H1 (cell line): ENCODE measurements around the gene DCLK1. TPM values are rescaled to one million over a fixed set of nuclear protein-coding genes. Genes with fewer than 3 reads are reported as not detected.

Experiments
- CTCF ChIA-PET: fragments of 300-600 bp; sonication (Branson Sonifier 250); formaldehyde crosslinking; loops from one replicate; lab custom pipeline; 2021; ENCODE audit not compliant: partially characterized antibody; lab: Charles Lee
- POLR2A ChIA-PET: fragments of 300-600 bp; sonication (Branson Sonifier 250); formaldehyde crosslinking; loops from one replicate; lab custom pipeline; 2021; ENCODE audit warnings: inconsistent platforms; ENCODE audit not compliant: partially characterized antibody; lab: Charles Lee
- DNase-seq, 2 experiments: peaks; one replicate each; pipeline versions ENCODE4 v3.0.0 to v3.0.0-alpha.2; 2010 to 2022; ENCODE audit warnings: low spot score in 2 of 2, low read depth in 1 of 2, mixed read lengths in 1 of 2
- FAIRE-seq: peaks from 2 replicates; lab custom pipeline; 2011; peaks lifted over from hg19 to GRCh38; lab: Jason Lieb, UNC
- H2AFZ ChIP-seq: 2 replicates; pipeline ENCODE4 v1.8.1; 2012; ENCODE audit warnings: low read length, inconsistent platforms
- H2AK5ac ChIP-seq: 2 replicates; pipeline ENCODE4 v1.6.1; 2013; ENCODE audit warnings: low read depth, low read length
- H2BK120ac ChIP-seq: replicated peaks from 2 replicates; pipeline ENCODE3; 2013; ENCODE audit warnings: low read depth, low read length, inconsistent platforms
- H2BK12ac ChIP-seq: 2 replicates; pipeline ENCODE4 v1.6.1; 2013; ENCODE audit warnings: low read depth, low read length
- H2BK15ac ChIP-seq: 2 replicates; pipeline ENCODE4 v1.6.1; 2013; ENCODE audit warnings: low read length
- H2BK20ac ChIP-seq: 2 replicates; pipeline ENCODE4 v1.6.1; 2013; ENCODE audit warnings: low read length
- H2BK5ac ChIP-seq: 2 replicates; pipeline ENCODE4 v1.6.1; 2013; ENCODE audit warnings: low read depth, low read length
- H3K14ac ChIP-seq: 2 replicates; pipeline ENCODE4 v1.6.1; 2013; ENCODE audit warnings: inconsistent platforms; ENCODE audit not compliant: insufficient read length
- H3K18ac ChIP-seq: 2 replicates; pipeline ENCODE4 v1.6.1; 2013; ENCODE audit warnings: low read length; ENCODE audit errors: extremely low read depth
- H3K23ac ChIP-seq: 2 replicates; pipeline ENCODE4 v1.6.1; 2013; ENCODE audit warnings: inconsistent platforms; ENCODE audit not compliant: insufficient read length
- H3K23me2 ChIP-seq: 2 replicates; pipeline ENCODE4 v1.6.1; 2013; ENCODE audit warnings: low read depth, low read length
- H3K27ac ChIP-seq: 2 replicates; pipeline ENCODE4 v1.6.1; 2011; ENCODE audit warnings: low read depth, low read length, inconsistent platforms
- H3K27me3 ChIP-seq, 4 experiments: replicated peaks in 1 of 4; 1 replicate in 1 of 4; 2 replicates in 3 of 4; pipeline versions ENCODE4 v1.6.1 to v1.8.1; 2011 to 2013; ENCODE audit warnings: low read length in 3 of 4, mild to moderate bottlenecking in 3 of 4, inconsistent platforms in 2 of 4, mixed read lengths in 2 of 4, moderate library complexity in 1 of 4; ENCODE audit not compliant: control insufficient read depth in 3 of 4, insufficient read depth in 3 of 4; ENCODE audit errors: extremely low read depth in 1 of 4
- H3K36me3 ChIP-seq, 4 experiments: 2 replicates each; pipeline versions ENCODE4 v1.6.1 to v1.8.1; 2011 to 2013; ENCODE audit warnings: mild to moderate bottlenecking in 4 of 4, low read length in 3 of 4, moderate library complexity in 2 of 4, control low read depth in 1 of 4, inconsistent platforms in 1 of 4; ENCODE audit not compliant: insufficient read depth in 4 of 4, control insufficient read depth in 2 of 4
- H3K4ac ChIP-seq: replicated peaks from 2 replicates; pipeline ENCODE3; 2013; ENCODE audit warnings: low read length, low read depth, mixed read lengths, inconsistent platforms; ENCODE audit not compliant: insufficient read length
- H3K4me1 ChIP-seq, 4 experiments: replicated peaks in 1 of 4; 1 replicate in 1 of 4; 2 replicates in 3 of 4; pipeline versions ENCODE4 v1.6.1 to v1.8.1; 2011 to 2013; ENCODE audit warnings: low read length in 3 of 4, inconsistent platforms in 2 of 4, mixed read lengths in 1 of 4; ENCODE audit not compliant: insufficient read depth in 4 of 4, control insufficient read depth in 3 of 4
- H3K4me2 ChIP-seq, 2 experiments: 2 replicates each; pipeline versions ENCODE4 v1.6.1 to v1.8.1; 2011 to 2013; ENCODE audit warnings: low read depth in 2 of 2, low read length in 2 of 2, control low read depth in 1 of 2, inconsistent platforms in 1 of 2, mild to moderate bottlenecking in 1 of 2; ENCODE audit not compliant: insufficient read depth in 1 of 2
- H3K4me3 ChIP-seq, 4 experiments: fragments of 200-600, 300-600 bp in 1 of 4; sonication (generic), shearing (Covaris generic), sonication (Bioruptor Twin) in 1 of 4; 2 replicates each; pipeline versions ENCODE4 v1.5.1 to v1.8.1; 2011 to 2016; ENCODE audit warnings: low read length in 4 of 4, low read depth in 3 of 4, control low read depth in 2 of 4, inconsistent platforms in 2 of 4, mild to moderate bottlenecking in 2 of 4, mixed read lengths in 1 of 4, moderate library complexity in 1 of 4; ENCODE audit not compliant: insufficient read depth in 2 of 4; ENCODE audit errors: extremely low read depth in 1 of 4
- H3K56ac ChIP-seq: replicated peaks from 2 replicates; pipeline ENCODE3; 2013; ENCODE audit warnings: low read depth, mild to moderate bottlenecking, mixed read lengths, low read length, inconsistent platforms; ENCODE audit not compliant: insufficient read length
- H3K79me1 ChIP-seq: 2 replicates; pipeline ENCODE4 v1.6.1; 2013; ENCODE audit warnings: low read depth, low read length, control low read depth
- H3K79me2 ChIP-seq, 2 experiments: 2 replicates each; pipeline versions ENCODE4 v1.6.1 to v1.8.1; 2012 to 2013; ENCODE audit warnings: low read length in 2 of 2, mild to moderate bottlenecking in 2 of 2, inconsistent platforms in 1 of 2; ENCODE audit not compliant: insufficient read depth in 2 of 2, control insufficient read depth in 1 of 2
- H3K9ac ChIP-seq, 4 experiments: replicated peaks in 1 of 4; 1 replicate in 1 of 4; 2 replicates in 3 of 4; pipeline versions ENCODE4 v1.6.1 to v1.8.1; 2011 to 2013; ENCODE audit warnings: low read depth in 3 of 4, low read length in 3 of 4, control low read depth in 2 of 4, mild to moderate bottlenecking in 2 of 4, moderate library complexity in 2 of 4, inconsistent platforms in 1 of 4; ENCODE audit errors: extremely low read depth in 1 of 4
- H3K9me3 ChIP-seq, 2 experiments: 2 replicates each; pipeline versions ENCODE4 v1.6.1 to v1.8.1; 2012 to 2013; ENCODE audit warnings: mild to moderate bottlenecking in 2 of 2, moderate library complexity in 2 of 2, control low read depth in 1 of 2, inconsistent platforms in 1 of 2, low read depth in 1 of 2, low read length in 1 of 2, mixed read lengths in 1 of 2; ENCODE audit not compliant: insufficient read depth in 2 of 2
- H4K20me1 ChIP-seq, 2 experiments: replicated peaks in 1 of 2; 2 replicates each; pipeline versions ENCODE3 to v1.8.1; 2011 to 2013; ENCODE audit warnings: inconsistent platforms in 2 of 2, low read length in 2 of 2, mild to moderate bottlenecking in 1 of 2; ENCODE audit not compliant: insufficient read depth in 2 of 2, control insufficient read depth in 1 of 2
- H4K5ac ChIP-seq: 2 replicates; pipeline ENCODE4 v1.6.1; 2013; ENCODE audit warnings: low read length, low read depth, mixed read lengths, inconsistent platforms; ENCODE audit not compliant: insufficient read length
- H4K8ac ChIP-seq: 2 replicates; pipeline ENCODE4 v1.8.0; 2013; ENCODE audit warnings: mild to moderate bottlenecking, moderate library complexity, low read length, inconsistent platforms; ENCODE audit not compliant: insufficient read depth; ENCODE audit errors: extremely low read depth
- H4K91ac ChIP-seq: replicated peaks from 2 replicates; pipeline ENCODE3; 2013; ENCODE audit warnings: low read length, mixed read lengths, inconsistent platforms; ENCODE audit not compliant: insufficient read length
- EP300 ChIP-seq, 2 experiments: IDR thresholded peaks; 1 replicate in 1 of 2; 2 replicates in 1 of 2; pipeline ENCODE4 v1.6.1; 2011 to 2012; ENCODE audit warnings: low read depth in 2 of 2, low read length in 2 of 2, mild to moderate bottlenecking in 2 of 2, borderline replicate concordance in 1 of 2, inconsistent platforms in 1 of 2, moderate library complexity in 1 of 2
- EZH2 ChIP-seq: fragments of 200-600 bp; sonication (generic); IDR thresholded peaks from 2 replicates; pipeline ENCODE4 v1.7.1; 2012; ENCODE audit warnings: low read depth, mild to moderate bottlenecking, moderate library complexity, low read length, inconsistent platforms; ENCODE audit not compliant: severe bottlenecking
- HDAC2 ChIP-seq, 2 experiments: fragments of 300-600 bp in 1 of 2; sonication (generic) in 1 of 2; IDR thresholded peaks; 2 replicates each; pipeline ENCODE4 v1.6.1; 2011 to 2012; ENCODE audit warnings: low read depth in 2 of 2, low read length in 2 of 2, mild to moderate bottlenecking in 2 of 2, moderate library complexity in 2 of 2, borderline replicate concordance in 1 of 2, inconsistent platforms in 1 of 2
- MAX ChIP-seq: IDR thresholded peaks from 2 replicates; pipeline ENCODE4 v1.6.1; 2012; ENCODE audit warnings: inconsistent platforms
- WGBS, 2 experiments: shearing (Covaris generic) in 1 of 2; methylation state at CpG; one replicate each; pipeline versions ENCODE4 v1.1.6 to v1.1.7; 2013 to 2015; ENCODE audit warnings: low lambda C conversion rate in 2 of 2, mixed read lengths in 2 of 2, inconsistent platforms in 1 of 2, low coverage in 1 of 2, missing lambda C conversion rate in 1 of 2; ENCODE audit not compliant: insufficient replicate concordance in 2 of 2, insufficient coverage in 1 of 2, insufficient read length in 1 of 2; ENCODE audit errors: extremely low coverage in 1 of 2, missing lambda C conversion rate in 1 of 2; 5-methylcytosine and 5-hydroxymethylcytosine counted together
- polyA plus RNA-seq, 7 experiments: library from polyadenylated mRNA; depleted of rRNA in 3 of 7; stranded (reverse) in 5 of 7; unstranded in 2 of 7; fragments of >200 nt in 5 of 7; fragments of 200-250 nt in 2 of 7; gene quantifications; 1 replicate in 5 of 7; 2 replicates in 1 of 7; 4 replicates in 1 of 7; pipeline versions ENCODE4 v1.2.1 to v1.2.3, GENCODE V29; 2011 to 2013; ENCODE audit warnings: missing spikeins in 2 of 7, mixed read lengths in 2 of 7
- total RNA-seq: library from RNA; stranded (reverse); fragmentation: NEBNext Ultra II Directional; extraction: Animal tissue kit (Norgen Biotek cat#: 25700); gene quantifications from 2 replicates; pipeline ENCODE4 v1.2.1, GENCODE V29; 2021

Gene DCLK1
- total and polyA plus RNA-seq, 2 of the 8 experiments (the other 6 are each of a cell fraction or from before 2014, with no cell fraction given) = 22.8 to 41.0 TPM

GRCh38 chr13:35884211-35884760, 246.9 kb downstream of the DCLK1 start:
- CTCF ChIA-PET = interaction anchor here (0.7 to 1.1 kb wide), 2 partner anchors 31 to 66 kb away, joined by 3 to 4 read pairs; no protein-coding TSS in a partner anchor
- H2BK12ac ChIP-seq = no peak overlapping the region; the same call in 1 of the 2 replicates
- H3K23me2 ChIP-seq = no peaks in the 10 kb centered on the region
- DNase-seq = no peak
- POLR2A ChIA-PET = interaction anchor here (0.7 kb wide), 1 partner anchor 62 kb away, joined by 3 read pairs; no protein-coding TSS in a partner anchor
- H3K18ac ChIP-seq = no peak overlapping the region
- H3K14ac ChIP-seq = no peak overlapping the region
- H3K56ac ChIP-seq = no peak overlapping the region
- no peak overlapping the region for H4K5ac ChIP-seq
- no peak overlapping the region for H2AK5ac ChIP-seq
- H3K4me2 ChIP-seq = no peak overlapping the region
- no peaks in the 10 kb centered on the region for H4K20me1 ChIP-seq
- no peak overlapping the region for H3K4ac ChIP-seq
- H3K4me3 ChIP-seq = no peak overlapping the region
- H4K8ac ChIP-seq = no peak overlapping the region
- H2AFZ ChIP-seq = no peak overlapping the region
- peaks cover 0 to 5% (median 2%) of the 10 kb centered on the region in 4 experiments; a peak in 1 of 7 replicates for H3K4me1 ChIP-seq
- H4K91ac ChIP-seq = no peak overlapping the region
- H2BK15ac ChIP-seq = no peak overlapping the region
- FAIRE-seq = peak; percentile 52
- H3K27me3 ChIP-seq = no peaks in the 10 kb centered on the region
- no peaks in the 10 kb centered on the region for H3K79me1 ChIP-seq
- H3K9ac ChIP-seq = no peak overlapping the region
- H3K79me2 ChIP-seq = no peaks in the 10 kb centered on the region
- 88% methylated on average over 4 of the region's 4 CpGs; no CpG with 5 or more reads in 1 of the 2 experiments for WGBS, 2 experiments
- no peaks in the 10 kb centered on the region for H3K36me3 ChIP-seq
- no peaks in the 10 kb centered on the region for H3K9me3 ChIP-seq
- no peak overlapping the region for H2BK20ac ChIP-seq
- no peak overlapping the region for H2BK120ac ChIP-seq
- H3K27ac ChIP-seq = no peak overlapping the region
- H2BK5ac ChIP-seq = no peak overlapping the region
- H3K23ac ChIP-seq = no peak overlapping the region
- TF ChIP-seq MAX (peak; percentile 25; the same call in 1 of the 2 replicates), EP300 (IDR thresholded peaks at IDR 0.05; ENCODE audit: borderline replicate concordance in 1 of 2, low read depth in 2 of 2, low read length in 2 of 2) (no peak), HDAC2 (IDR thresholded peaks at IDR 0.05; ENCODE audit: borderline replicate concordance in 1 of 2, low read depth in 2 of 2, low read length in 2 of 2) (no peak), EZH2 (no peak)
